Measurements from ENCODE around the gene KLC1.

KLC1 gene

DNA sequence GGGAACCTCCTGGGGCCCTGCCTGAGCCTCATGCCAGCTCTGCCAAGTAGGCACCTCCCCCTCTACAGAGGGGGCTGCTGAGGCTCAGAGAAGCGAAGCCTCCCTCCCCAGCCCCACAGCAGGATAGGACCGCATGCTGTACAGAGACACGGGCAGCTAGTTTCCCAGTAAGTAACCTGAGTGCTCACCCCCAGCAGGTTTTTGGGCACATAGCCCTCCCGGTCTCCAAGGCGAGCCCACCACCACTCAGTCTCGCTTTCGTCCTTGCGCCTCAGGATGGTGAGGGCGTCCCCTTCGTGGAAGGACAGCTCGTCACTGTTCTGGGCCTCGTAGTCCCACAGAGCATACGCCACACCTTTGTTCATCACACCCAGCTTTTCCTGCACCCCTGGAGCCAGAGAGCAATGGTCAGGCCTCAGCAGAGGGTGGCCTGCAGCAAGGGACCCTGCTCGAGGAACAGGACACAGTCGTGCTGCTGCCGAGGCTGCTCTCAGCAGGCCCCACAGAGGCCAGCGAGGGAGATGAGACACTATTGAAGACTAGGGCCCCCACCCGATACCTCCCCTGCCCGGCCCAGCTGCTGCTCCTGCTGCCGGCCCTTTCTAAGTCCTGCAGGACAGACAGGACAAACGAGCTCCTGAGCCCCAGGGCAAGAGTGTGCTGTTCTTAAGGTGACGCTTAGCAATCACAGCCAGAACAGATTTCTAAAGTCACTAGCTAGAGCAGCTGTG, 107.0 kb downstream of the KLC1 start:
- no peak for DNase-seq (ENCODE audit: low spot score)

DNA sequence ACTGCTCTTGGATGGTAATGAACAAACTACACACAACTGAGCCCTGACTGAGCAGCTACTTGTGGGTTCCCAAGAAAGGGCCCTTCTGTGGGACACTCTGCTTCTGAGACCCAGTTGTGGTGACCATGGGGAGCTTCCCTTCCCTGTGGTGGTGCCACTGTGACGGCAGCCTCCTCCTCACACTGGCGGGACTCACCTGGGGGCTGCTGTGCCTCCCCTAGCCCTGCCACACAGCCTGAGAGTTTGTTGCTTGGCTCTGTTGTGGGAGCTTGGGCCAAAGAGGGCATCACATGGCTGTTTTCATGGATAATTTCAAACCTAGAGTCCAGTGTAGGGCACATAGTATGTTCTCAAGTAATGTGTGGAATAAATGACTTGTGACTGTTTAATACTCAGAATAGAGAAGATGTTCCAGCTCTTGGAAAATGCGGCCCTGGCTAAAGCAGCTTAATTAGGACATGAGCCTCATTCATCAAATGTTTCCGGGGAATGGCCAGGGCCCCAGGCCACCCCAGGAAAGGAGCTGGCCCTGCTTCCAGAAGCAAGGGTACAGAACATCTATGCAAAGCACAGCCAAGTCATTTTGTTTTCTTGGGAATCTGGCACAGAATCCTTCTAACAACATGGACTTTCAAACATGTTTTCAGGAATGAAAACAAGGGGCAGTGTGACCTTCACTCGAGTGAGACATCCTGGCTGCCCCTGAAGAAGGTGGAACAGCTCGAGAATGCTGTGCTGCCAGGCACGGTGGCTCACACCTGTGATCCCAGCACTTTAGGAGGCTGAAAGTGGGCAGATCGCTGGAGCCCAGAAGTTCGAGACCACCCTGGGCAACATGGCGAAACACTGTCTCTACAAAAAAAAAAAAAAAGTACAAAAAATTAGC, 107.8 kb downstream of the KLC1 start:
- DNase-seq (ENCODE audit: low spot score), result no peak

DNA sequence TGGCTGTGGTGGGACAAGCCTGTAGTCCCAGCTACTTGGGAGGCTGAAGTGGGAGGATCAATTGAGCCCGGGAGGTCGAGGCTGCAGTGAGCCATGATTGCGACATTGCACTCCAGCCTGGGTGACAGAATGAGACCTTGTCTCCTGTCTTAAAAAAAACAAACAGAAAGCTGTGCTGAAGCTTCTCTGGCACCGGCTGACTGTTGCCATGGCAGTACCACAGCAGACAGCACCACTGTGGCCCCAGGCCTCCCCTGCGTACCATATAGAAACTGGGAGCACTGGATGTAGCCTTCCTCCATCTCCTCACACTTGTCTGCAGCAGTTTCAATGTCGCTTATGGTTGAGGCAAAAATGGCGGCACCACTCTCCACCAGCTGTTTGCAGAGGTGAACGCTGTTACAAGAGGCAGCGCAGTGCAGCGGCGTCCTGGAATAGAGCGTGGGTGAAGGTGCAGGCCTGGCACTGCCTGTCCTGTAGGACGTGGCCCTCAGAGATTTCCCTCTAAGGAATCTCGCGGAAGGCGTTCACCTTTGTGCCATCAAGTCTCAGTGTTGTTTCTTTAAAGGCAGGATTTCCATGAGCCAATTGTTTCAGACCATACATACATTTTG, 108.5 kb downstream of the KLC1 start:
- DNase-seq (ENCODE audit: low spot score), result no peak

DNA sequence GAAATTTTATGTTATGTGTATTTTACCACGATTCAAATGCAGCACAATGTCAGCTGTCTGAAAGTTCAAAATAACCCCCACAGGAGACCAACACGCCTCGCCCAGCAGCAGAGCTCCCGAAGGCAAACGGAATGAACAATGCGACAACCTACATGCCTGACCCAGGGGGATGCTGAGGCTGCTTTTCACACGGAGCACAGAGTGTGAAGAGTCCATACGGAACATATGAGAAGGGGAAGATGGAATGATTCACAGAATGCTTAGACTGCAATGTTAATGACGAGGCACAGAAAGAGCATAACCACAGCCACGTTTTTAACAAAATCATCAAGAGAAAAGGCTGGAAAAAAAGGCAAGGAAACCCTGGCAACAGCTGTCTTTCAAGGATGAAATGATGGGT, 109.2 kb downstream of the KLC1 start:
- DNase-seq (ENCODE audit: low spot score), result no peak

DNA sequence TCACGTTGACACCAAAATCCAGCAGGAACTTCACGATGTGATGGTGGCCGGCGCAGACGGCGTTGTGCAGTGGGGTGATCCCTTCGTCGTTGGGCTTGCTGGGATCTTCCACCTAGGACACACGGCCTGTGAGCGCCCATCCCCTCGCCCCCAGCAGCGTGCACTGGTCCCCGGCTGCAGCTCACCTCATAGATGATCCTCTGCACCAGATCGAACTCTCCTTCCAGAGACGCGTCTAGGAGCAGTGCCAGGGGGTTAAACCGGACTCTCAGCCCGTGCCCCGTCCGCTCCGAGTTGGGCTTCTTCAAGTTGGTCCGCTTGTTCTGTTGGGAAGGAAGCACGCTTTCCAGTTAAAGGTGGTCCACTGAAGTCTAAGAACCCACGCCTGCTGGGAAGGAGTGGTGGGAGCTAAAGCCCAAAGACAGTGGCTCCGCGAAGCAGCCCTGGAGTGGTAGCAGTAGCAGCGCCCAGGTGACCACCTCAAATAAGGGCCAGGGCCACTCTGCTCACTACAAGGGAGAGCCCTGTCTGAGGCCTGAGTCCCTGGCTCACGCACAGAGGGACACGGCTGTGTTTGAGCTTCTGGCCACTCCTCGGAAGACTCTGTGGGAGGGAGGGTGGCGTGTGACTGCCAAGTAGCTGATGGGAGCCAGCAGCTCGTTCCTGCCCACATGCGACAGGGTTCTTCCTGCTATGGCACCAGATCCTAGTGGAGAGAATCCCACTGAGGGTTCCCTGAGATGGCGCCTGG, 109.9 kb downstream of the KLC1 start:
- peak; percentile 72 for DNase-seq (ENCODE audit: low spot score)

DNA sequence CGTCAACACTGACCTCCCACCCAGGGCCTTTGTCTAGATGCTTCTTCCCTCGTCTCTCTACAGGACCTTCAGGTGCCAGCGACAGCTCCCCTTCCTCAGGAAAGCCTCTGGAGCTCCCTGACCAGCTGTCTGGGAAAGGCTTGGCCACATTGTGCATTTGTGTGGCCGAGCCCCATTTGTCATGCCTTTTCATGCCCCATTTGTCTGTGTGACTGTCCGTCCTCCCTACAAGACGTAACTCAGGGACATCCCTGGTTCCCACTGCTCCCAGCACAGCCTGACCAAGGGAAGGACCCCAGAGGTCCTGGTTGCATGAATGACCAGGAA, 110.4 kb downstream of the KLC1 start:
- no peak for DNase-seq (ENCODE audit: low spot score)

DNA sequence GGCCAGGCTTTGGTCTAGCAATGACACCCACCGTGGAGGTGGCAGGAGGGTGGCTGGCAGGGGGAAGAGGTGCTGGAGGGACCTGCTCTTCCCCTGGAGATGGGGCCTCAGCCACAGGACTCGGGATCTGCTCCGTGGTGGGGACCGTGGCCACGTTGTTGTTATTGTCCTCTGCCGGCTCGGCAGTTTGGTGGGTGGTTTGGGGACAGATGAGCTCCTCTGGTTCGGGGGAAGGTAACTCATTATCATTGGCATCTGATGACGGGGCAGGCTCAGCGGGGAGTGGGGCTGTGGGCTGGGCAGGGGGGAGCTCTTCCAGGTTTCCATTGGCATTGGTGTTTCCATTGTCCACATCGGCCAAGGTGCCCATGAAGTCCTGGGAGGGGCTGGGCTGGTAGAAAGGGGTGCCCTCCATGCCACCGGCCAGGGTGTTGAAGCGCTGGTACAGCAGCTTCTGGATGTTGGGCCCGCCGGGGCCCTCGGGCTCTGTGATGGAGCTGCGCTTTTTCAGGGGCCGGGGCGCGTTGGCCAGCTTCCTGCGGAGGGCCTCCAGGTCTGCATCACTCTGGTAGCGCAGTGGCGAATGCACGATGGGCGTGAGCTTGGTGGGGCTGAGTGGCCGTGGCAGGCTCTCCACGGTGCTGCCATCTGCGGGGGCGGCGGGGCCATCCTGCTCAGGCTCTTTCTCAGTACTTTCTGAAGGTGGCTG, 110.9 kb downstream of the KLC1 start:
- no peak for DNase-seq (ENCODE audit: low spot score)

DNA sequence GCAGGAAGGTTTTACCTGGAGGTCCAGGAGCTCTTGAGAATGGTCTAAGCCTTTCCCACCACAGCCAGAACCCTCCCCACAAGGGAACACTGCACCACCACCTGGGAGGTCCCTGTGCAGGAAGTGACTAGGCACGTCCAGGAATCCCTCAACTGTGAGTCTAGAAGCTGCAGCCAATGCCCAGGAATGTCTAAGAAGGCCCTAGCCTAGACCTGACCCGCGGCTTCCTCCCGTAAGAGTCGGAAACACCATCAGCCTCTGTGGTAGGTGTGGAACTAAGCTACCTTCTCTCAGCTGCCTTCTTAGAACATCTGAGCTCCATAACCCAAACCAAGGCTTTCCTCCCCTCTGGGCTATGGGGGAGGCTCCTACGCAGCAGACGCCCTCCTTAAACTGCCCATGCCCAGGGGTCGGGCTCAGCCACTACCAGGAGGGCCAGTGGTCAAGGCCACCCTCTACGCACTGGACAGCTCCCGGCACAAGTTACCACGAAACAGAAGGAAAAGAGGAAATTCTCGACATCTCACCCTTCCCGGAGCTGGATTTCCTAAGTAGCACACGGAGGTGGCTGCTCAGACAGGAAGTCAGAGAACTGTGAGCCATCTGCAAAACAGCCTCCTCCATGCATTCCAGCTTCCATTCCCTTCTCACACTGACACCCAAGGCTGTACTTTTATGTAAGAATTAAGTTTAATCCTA, 112.1 kb downstream of the KLC1 start:
- DNase-seq (ENCODE audit: low spot score), result no peak

DNA sequence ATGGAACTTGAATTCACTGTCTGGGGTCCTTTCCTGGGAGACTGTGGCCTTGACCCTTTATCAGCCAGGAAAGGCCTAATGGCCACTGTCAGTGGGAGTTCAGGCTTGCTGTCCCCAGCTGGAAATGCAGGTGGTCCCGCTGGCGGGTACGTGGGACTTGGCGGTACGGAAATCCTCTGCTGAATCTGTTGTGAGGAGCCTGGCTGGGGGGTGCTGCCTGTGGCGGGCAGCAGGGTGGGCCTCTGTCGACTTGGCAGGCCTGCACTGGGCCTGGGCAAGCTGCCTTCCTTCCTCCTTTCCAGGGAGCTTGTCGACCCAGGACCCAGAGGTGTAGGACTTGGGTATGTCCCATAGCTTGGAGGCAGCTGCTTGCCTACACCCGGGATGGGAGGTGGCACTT, 112.9 kb downstream of the KLC1 start:
- no peak for DNase-seq (ENCODE audit: low spot score)

DNA sequence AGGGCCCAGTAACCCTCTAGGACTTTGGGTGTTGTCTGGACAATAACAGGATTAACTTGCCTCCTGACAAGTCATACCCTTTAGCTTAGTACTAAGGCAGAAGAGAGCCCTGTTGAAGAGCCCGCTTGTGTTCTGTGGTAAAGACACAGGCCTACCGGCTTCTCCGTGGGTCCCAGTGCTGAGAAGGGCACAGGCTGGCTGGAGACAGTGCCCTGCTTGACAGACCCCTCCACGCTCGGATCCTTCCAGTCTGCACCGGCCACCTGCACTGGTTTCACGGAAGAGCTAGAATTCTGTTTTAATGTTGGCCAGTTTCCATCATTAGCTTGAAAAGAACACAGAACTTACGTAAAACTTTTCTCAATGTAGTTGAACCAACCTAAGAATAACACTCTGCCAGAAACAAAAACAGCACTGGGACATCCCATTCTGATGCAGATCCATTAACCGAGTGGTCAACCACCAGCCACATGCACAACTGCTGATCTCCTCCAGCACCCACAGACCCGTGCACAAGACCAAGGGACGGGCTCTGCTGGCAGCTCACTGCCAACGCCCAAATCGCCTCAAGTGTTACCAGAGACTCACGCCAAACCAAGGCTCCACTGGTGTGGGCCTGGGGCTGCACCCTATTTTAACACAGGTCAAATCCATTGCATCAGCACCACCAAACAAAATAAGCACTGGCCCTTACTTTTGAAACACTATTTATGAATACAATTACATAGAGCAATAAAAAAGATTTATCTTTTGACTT, 113.7 kb downstream of the KLC1 start:
- no peak for DNase-seq (ENCODE audit: low spot score)

DNA sequence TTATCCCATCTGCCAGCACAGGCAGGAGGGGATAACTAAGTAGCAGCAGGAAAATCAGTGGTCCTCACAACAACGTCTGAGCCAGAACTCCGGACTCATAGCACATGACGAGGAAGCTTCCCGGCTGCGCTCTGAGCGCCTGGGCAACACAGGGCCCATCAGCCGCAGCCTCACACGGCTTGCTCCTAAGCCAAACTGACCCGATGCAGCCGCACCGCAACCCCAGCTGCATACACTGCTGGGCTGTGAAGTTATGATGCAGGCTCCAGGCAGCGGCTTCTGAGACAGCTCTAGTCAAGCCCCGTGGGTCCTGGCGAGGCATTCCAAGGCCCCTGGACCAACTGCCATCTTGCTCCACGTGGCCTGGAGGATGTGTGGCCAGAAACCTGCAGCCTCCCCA, 114.7 kb downstream of the KLC1 start:
- no peak for DNase-seq (ENCODE audit: low spot score)

DNA sequence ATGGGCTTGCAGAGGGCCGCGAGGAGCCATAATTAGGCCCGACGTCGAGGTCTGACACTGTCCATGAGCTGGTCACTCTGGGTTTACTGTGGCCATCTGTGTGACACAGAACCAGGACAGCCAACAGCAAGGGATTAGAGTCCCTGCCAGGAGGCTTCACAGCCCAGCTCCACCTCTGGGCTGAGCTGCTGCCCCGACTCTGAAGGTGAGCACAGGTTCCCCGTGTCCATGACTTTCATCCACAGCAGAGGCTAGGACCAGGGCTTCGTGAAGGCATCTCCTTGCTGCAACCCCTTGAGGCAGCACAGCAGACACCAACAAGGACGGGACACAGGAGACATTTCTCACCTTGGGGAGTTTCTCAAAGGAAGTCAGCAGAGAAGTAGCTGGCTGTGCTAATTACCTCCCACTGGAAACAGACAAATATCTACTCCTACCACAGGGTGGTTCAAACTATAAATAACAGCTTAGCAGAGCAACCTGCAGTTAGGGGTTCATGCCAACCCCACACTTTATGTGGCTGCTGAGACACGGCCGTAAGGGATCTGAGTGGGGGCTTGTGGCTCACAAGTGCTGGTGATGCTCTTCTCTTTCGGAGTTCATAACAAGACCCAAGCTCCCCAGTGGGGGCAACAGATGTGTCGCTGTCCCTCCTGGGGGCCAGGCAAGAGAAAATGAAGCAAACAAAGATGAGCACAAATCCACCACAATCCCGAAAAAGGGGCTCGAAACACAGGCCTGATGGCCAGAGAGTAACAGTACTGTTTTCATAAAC, 115.8 kb downstream of the KLC1 start:
- DNase-seq (ENCODE audit: low spot score), result no peak

DNA sequence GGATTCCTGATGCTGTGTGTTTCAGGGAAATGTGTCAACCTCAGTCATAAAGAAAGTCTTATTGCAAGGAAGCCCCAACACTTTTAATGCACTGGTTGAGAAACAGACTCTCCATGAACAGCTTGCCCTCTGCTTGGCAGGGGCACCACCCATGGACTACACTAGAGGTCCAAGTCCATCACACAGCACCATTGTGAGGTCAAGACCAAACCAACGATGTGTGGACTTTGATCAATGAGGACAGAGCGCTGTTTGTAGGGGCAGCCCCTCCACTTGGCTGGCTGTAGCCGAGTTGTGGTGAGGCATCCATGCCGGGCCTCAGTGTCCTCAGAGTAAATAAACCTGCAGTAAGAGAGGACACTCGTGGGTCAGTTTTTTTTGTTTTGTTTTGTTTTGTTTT, 116.4 kb downstream of the KLC1 start:
- no peak for DNase-seq (ENCODE audit: low spot score)

DNA sequence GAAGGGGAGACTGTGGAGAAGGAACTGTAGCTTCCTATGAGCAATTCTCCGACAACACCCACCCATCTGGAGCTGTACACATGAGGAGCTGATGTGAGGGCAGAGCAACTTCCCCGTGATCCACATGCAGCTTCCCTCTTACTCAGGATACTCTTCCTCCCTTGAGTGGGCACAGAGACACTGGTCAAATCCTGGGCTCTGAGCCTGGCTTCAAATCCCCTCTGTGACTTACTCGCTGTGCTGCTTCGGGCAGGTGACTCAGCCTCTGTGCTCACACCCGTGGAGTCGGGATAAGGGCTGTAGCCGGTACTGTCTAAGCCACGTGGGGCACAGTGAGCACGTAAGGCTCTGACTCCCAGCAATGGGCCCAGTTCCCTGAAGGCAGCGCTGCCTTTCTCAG, 117.7 kb downstream of the KLC1 start:
- DNase-seq (ENCODE audit: low spot score), result no peak

DNA sequence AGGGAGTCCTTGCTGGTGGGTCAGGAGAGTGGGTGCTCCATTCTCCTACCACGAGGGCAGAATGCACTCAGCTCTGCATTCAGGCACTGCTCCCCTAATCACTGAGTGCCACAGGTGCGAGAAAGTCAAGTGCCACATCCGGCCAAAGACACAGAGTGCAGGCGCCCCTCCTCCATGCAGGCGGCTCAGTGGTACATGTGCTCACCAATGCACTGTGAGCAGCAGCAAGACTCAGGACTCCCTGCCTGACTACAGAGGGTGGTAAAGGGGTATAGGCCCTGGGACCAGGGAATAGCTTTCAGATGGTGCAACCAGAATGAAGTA, 119.5 kb downstream of the KLC1 start:
- DNase-seq (ENCODE audit: low spot score), result no peak

DNA sequence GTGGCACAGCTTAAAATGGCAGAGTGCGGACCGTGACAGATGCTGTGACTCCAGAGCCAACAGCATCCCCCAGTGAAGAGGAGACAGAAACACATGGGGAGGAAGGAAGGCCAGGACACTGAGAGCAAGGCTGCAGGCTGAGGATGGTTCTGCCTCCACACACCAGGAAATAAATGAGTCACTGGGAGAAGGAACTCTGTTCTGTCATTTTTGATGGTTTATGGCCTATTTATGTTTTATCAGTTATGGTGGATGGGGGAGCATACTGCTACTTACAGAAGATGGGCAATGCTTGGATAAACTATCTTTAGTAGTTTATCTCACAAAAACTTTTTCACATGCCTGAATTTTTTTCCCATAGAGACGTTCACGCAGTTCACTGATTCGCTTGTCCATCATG, 120.4 kb downstream of the KLC1 start:
- DNase-seq (ENCODE audit: low spot score), result no peak

DNA sequence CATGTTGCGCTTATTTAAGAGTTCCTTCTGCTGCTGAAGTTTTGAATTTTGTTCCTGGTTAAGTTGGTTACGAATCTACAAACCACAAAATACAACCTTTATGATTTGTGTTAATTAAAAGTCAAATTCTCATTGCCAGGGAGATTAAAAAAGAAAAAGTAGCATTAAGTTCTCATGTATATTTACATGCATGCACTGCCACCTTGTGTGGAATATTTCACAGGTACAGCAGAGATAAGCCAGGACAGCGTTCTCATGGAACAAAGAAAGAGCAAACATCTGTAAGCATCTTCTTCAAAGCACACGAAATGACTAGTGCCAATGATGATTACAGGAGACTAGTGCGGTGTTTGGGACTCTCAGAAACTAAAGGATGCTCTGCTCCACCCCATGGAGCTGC, 120.8 kb downstream of the KLC1 start:
- DNase-seq (ENCODE audit: low spot score), result no peak

All from Ammon's horn (tissue), 1 donor.